ENCODE data around the gene MATN1.

The MATN1 gene

GRCh38 chr1:30734106-30734505, 10.7 kb upstream of the MATN1 start:
- Histone ChIP-seq H3K9ac (ENCODE audit: low read depth, low read length, poor library complexity, severe bottlenecking) (no peak overlapping the region), H3K4me3 (ENCODE audit: low read length, poor library complexity, severe bottlenecking) (no peak overlapping the region), H3K4me1 (ENCODE audit: insufficient read depth, low read length, poor library complexity, severe bottlenecking) (no peaks in the 10 kb centered on the region), H2AFZ (ENCODE audit: low read length) (no peak overlapping the region), H3K9me2 (replicated peaks; ENCODE audit: low read depth, low read length) (no peaks in the 10 kb centered on the region), H4K20me1 (ENCODE audit: insufficient read depth, low read length, poor library complexity, severe bottlenecking) (peaks cover 3% of the 10 kb centered on the region), H3K4me2 (ENCODE audit: low read depth, low read length, poor library complexity, severe bottlenecking) (no peak overlapping the region), H3F3A (ENCODE audit: low read depth) (peaks cover 6% of the 10 kb centered on the region; the same call in 1 of the 2 replicates), H3K9me3 (ENCODE audit: insufficient read depth, low read depth, low read length) (no peaks in the 10 kb centered on the region), H3K27me3 (ENCODE audit: insufficient read depth, low read length, poor library complexity, severe bottlenecking) (no peaks in the 10 kb centered on the region), H3K36me3 (ENCODE audit: insufficient read depth, low read length) (peaks cover 68% of the 10 kb centered on the region), H3K79me2 (ENCODE audit: insufficient read depth, low read length) (no peaks in the 10 kb centered on the region)
- TF ChIP-seq EZH2phosphoT487 (IDR thresholded peaks at IDR 0.05; ENCODE audit: borderline replicate concordance) (no peak), CTCF (conservative IDR thresholded peaks at IDR 0.05; ENCODE audit: low read length) (no peak)

GRCh38 chr1:30733493-30733892, 10.1 kb upstream of the MATN1 start:
- Histone ChIP-seq H3K9me3 (ENCODE audit: insufficient read depth, low read depth, low read length) (no peaks in the 10 kb centered on the region), H3K27me3 (ENCODE audit: insufficient read depth, low read length, poor library complexity, severe bottlenecking) (no peaks in the 10 kb centered on the region), H3K4me2 (ENCODE audit: low read depth, low read length, poor library complexity, severe bottlenecking) (no peak overlapping the region), H3F3A (ENCODE audit: low read depth) (peaks cover 6% of the 10 kb centered on the region; the same call in 1 of the 2 replicates), H3K4me1 (ENCODE audit: insufficient read depth, low read length, poor library complexity, severe bottlenecking) (no peaks in the 10 kb centered on the region), H3K4me3 (ENCODE audit: low read length, poor library complexity, severe bottlenecking) (no peak overlapping the region), H3K9me2 (replicated peaks; ENCODE audit: low read depth, low read length) (no peaks in the 10 kb centered on the region), H3K9ac (ENCODE audit: low read depth, low read length, poor library complexity, severe bottlenecking) (no peak overlapping the region), H2AFZ (ENCODE audit: low read length) (no peak overlapping the region), H3K79me2 (ENCODE audit: insufficient read depth, low read length) (no peaks in the 10 kb centered on the region), H3K36me3 (ENCODE audit: insufficient read depth, low read length) (peaks cover 62% of the 10 kb centered on the region), H4K20me1 (ENCODE audit: insufficient read depth, low read length, poor library complexity, severe bottlenecking) (no peaks in the 10 kb centered on the region)
- TF ChIP-seq EZH2phosphoT487 (IDR thresholded peaks at IDR 0.05; ENCODE audit: borderline replicate concordance) (no peak), CTCF (conservative IDR thresholded peaks at IDR 0.05; ENCODE audit: low read length) (no peak)

- Histone ChIP-seq H3K4me3 (ENCODE audit: low read length, poor library complexity, severe bottlenecking) (no peak overlapping the region), H3K4me1 (ENCODE audit: insufficient read depth, low read length, poor library complexity, severe bottlenecking) (no peaks in the 10 kb centered on the region), H3F3A (ENCODE audit: low read depth) (peaks cover 6% of the 10 kb centered on the region; the same call in 1 of the 2 replicates), H3K4me2 (ENCODE audit: low read depth, low read length, poor library complexity, severe bottlenecking) (no peak overlapping the region), H3K9me2 (replicated peaks; ENCODE audit: low read depth, low read length) (no peaks in the 10 kb centered on the region), H3K9me3 (ENCODE audit: insufficient read depth, low read depth, low read length) (no peaks in the 10 kb centered on the region), H3K79me2 (ENCODE audit: insufficient read depth, low read length) (no peaks in the 10 kb centered on the region), H2AFZ (ENCODE audit: low read length) (no peak overlapping the region), H3K9ac (ENCODE audit: low read depth, low read length, poor library complexity, severe bottlenecking) (no peak overlapping the region), H4K20me1 (ENCODE audit: insufficient read depth, low read length, poor library complexity, severe bottlenecking) (no peaks in the 10 kb centered on the region), H3K36me3 (ENCODE audit: insufficient read depth, low read length) (peaks cover 51% of the 10 kb centered on the region), H3K27me3 (ENCODE audit: insufficient read depth, low read length, poor library complexity, severe bottlenecking) (no peaks in the 10 kb centered on the region)
- no peak for TF ChIP-seq CTCF (conservative IDR thresholded peaks at IDR 0.05; ENCODE audit: low read length)
- no peak for TF ChIP-seq EZH2phosphoT487 (IDR thresholded peaks at IDR 0.05; ENCODE audit: borderline replicate concordance)
Observed at GRCh38 chr1:30732277-30732996, 9.1 kb upstream of the MATN1 start.

Data from Loucy (cell line).